T-helper 1 cell treated with Interleukin-12 subunit alpha and Interleukin-12 subunit beta and Interleukin-4 antibody, amounts not matched to agents 30 μg/mL and 1 μg/mL, for 36 hours (primary cell): ENCODE measurements around the gene SUMO1.

Source experiments
- H3K27ac Mint-ChIP-seq: one replicate; pipeline ENCODE4 v1.8.0; 2021; ENCODE audit warnings: mild to moderate bottlenecking, mixed read lengths
- H3K27me3 Mint-ChIP-seq: one replicate; pipeline ENCODE4 v1.8.0; 2021; ENCODE audit warnings: low read depth, mixed read lengths
- H3K36me3 Mint-ChIP-seq: one replicate; pipeline ENCODE4 v1.8.0; 2021; ENCODE audit warnings: low read depth, mixed read lengths
- H3K4me1 Mint-ChIP-seq: one replicate; pipeline ENCODE4 v1.8.0; 2021; ENCODE audit warnings: low read depth, mixed read lengths
- H3K4me3 Mint-ChIP-seq: one replicate; pipeline ENCODE4 v1.8.0; 2021; ENCODE audit warnings: mild to moderate bottlenecking, moderate library complexity, mixed read lengths
- H3K9me3 Mint-ChIP-seq: one replicate; pipeline ENCODE4 v1.8.0; 2021; ENCODE audit warnings: mixed read lengths

SUMO1 gene

DNA sequence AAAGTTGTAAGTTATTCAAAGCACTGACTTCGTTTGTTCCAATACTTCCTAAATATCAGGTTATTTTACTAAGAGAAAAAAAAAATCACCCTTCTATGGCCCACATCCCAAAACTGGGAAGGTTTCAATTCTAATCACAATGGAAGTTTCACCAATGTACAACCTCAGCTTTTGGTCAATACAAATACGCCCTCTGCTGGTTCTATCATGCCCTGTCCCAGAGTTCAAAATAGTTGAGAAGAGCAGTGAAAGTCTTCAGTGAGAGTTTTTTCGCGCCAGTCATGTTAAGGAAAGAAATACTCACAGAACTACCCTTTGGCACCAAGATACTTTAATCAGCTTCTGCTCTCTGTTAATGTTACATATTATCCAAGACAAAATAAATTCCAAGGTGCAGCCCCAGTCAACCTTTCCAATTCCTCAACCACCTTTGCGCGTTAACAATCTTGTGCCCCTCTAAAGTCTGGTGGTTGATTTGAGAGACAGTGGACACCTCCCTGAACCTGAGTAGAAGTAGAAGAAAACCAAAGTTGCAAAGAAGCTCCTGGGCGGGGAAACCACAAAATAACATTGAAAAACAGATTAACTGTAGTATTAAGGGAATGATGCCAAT is 59.9 kb downstream of the SUMO1 start:
- no peaks in the 10 kb centered on the region for H3K36me3 Mint-ChIP-seq
- no peak overlapping the region for H3K4me3 Mint-ChIP-seq
- H3K27me3 Mint-ChIP-seq, result peaks cover 8% of the 10 kb centered on the region
- no peak overlapping the region for H3K27ac Mint-ChIP-seq
- peaks cover 3% of the 10 kb centered on the region for H3K4me1 Mint-ChIP-seq
- H3K9me3 Mint-ChIP-seq, result no peaks in the 10 kb centered on the region

DNA sequence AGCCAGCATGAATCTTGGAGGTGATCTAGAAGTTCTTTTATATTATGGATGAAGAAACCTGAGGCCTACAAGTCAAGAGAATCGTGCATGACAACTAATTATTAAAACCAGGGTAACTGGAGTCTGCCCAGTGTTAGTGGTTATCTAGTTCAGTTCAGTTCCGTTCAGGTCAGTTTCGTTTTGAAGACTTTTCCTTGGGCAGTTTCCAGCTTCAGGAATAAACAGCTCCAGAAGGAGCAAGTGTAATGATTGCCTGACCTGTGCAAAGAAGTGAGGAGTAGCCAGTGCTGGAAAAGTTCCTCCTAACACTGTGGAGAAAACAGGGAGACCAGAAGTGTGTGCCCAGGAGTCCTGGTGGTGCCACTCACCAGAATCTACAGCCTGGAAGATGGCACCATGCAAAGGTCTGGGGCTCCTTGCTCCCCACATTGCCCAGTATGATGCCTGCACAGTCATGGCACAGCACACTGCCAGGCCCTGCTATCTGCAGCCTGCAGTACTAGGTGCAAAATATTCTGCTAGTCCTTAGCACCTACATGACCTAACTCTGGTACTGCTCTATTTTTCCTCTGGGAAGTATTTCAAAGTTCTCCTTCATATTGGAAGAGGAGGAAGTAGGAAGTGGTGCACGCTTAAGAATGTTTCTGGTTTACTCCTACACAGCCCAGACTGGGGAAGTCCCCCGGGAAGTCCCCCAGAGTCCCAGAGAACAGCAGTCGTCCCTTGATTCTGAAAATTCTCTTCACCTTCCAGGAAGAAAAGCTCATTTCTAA is 65.8 kb downstream of the SUMO1 start:
- H3K9me3 Mint-ChIP-seq, result no peaks in the 10 kb centered on the region
- H3K27me3 Mint-ChIP-seq, result no peaks in the 10 kb centered on the region
- H3K27ac Mint-ChIP-seq, result peak overlapping the region; percentile 50
- H3K4me1 Mint-ChIP-seq, result peaks cover 23% of the 10 kb centered on the region
- H3K4me3 Mint-ChIP-seq, result peak overlapping the region; percentile 30
- H3K36me3 Mint-ChIP-seq, result no peaks in the 10 kb centered on the region

- Mint-ChIP-seq H3K36me3 (no peaks in the 10 kb centered on the region), H3K27me3 (no peaks in the 10 kb centered on the region), H3K4me1 (peaks cover 23% of the 10 kb centered on the region), H3K27ac (no peak overlapping the region), H3K9me3 (no peaks in the 10 kb centered on the region), H3K4me3 (no peak overlapping the region)
These were observed 67.1 kb downstream of the SUMO1 start for GRCh38 chr2:202171241-202171825.

GRCh38 chr2:202169832-202170424 is 68.5 kb downstream of the SUMO1 start:
- no peak overlapping the region for H3K4me3 Mint-ChIP-seq
- no peaks in the 10 kb centered on the region for H3K36me3 Mint-ChIP-seq
- no peaks in the 10 kb centered on the region for H3K9me3 Mint-ChIP-seq
- H3K4me1 Mint-ChIP-seq, result peaks cover 23% of the 10 kb centered on the region
- H3K27me3 Mint-ChIP-seq, result no peaks in the 10 kb centered on the region
- no peak overlapping the region for H3K27ac Mint-ChIP-seq

- H3K27ac Mint-ChIP-seq, result no peak overlapping the region
These were observed 69.3 kb downstream of the SUMO1 start for GRCh38 chr2:202169131-202169530.

GRCh38 chr2:202165945-202166344 is 72.5 kb downstream of the SUMO1 start:
- no peaks in the 10 kb centered on the region for H3K27me3 Mint-ChIP-seq
- no peaks in the 10 kb centered on the region for H3K36me3 Mint-ChIP-seq
- H3K9me3 Mint-ChIP-seq, result no peaks in the 10 kb centered on the region
- no peak overlapping the region for H3K27ac Mint-ChIP-seq
- peaks cover 7% of the 10 kb centered on the region for H3K4me1 Mint-ChIP-seq
- H3K4me3 Mint-ChIP-seq, result no peak overlapping the region

More at GRCh38 chr2:202169131-202169530, 69.3 kb downstream of the SUMO1 start:
- Mint-ChIP-seq H3K4me1 (peaks cover 21% of the 10 kb centered on the region), H3K36me3 (no peaks in the 10 kb centered on the region), H3K4me3 (no peak overlapping the region), H3K27me3 (no peaks in the 10 kb centered on the region), H3K9me3 (no peaks in the 10 kb centered on the region)

DNA sequence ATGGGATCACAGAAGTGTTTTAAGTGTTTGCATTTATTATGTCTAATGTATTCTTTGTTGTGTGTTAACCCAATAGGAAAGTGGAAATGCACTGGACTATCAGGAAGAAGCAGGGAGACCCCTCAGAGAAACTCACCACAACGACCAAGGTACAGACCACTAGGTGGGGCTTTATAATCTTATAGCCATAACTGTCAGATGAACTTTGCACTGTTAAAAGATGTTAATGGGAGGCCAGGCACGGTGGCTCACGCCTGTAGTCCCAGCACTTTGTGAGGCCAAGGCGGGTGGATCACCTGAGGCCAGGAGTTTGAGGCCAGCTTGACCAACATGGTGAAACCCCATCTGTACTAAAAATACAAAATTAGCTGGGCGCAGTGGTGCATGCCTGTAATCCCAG is 73.2 kb downstream of the SUMO1 start:
- peaks cover 5% of the 10 kb centered on the region for H3K4me1 Mint-ChIP-seq
- H3K36me3 Mint-ChIP-seq, result no peaks in the 10 kb centered on the region
- no peaks in the 10 kb centered on the region for H3K27me3 Mint-ChIP-seq
- H3K9me3 Mint-ChIP-seq, result no peaks in the 10 kb centered on the region
- no peak overlapping the region for H3K27ac Mint-ChIP-seq
- no peak overlapping the region for H3K4me3 Mint-ChIP-seq

DNA sequence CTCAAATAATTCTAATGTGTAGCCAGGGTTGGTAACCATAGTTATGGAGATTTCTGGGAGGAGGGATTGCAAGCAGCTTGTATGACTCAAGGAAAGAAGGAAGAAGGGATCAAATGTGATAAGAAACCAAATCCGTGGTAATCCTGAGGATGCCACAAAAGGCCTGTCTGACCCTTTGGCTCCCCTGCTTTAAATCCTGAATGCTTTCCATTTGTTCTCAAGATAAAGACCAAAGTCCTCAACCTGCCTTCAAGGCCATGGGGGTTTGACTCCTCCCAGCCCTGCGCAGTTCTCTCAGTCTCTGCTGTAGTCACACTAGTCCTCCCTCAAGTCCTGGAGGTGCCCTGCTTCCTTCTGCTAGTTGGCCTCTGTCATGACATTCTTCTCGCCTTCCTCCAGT is 74.0 kb downstream of the SUMO1 start:
- Mint-ChIP-seq H3K27me3 (no peaks in the 10 kb centered on the region), H3K4me3 (no peak overlapping the region), H3K36me3 (no peaks in the 10 kb centered on the region), H3K4me1 (peaks cover 5% of the 10 kb centered on the region), H3K27ac (no peak overlapping the region), H3K9me3 (no peaks in the 10 kb centered on the region)

GRCh38 chr2:202161151-202161835 is 77.1 kb downstream of the SUMO1 start:
- H3K9me3 Mint-ChIP-seq, result no peaks in the 10 kb centered on the region
- H3K4me3 Mint-ChIP-seq, result no peak overlapping the region
- H3K36me3 Mint-ChIP-seq, result no peaks in the 10 kb centered on the region
- peak overlapping the region; percentile 29 for H3K27ac Mint-ChIP-seq
- peaks cover 3% of the 10 kb centered on the region for H3K27me3 Mint-ChIP-seq
- H3K4me1 Mint-ChIP-seq, result peaks cover 5% of the 10 kb centered on the region

- no peaks in the 10 kb centered on the region for H3K36me3 Mint-ChIP-seq
These were observed 79.6 kb downstream of the SUMO1 start for GRCh38 chr2:202158796-202159195.

DNA sequence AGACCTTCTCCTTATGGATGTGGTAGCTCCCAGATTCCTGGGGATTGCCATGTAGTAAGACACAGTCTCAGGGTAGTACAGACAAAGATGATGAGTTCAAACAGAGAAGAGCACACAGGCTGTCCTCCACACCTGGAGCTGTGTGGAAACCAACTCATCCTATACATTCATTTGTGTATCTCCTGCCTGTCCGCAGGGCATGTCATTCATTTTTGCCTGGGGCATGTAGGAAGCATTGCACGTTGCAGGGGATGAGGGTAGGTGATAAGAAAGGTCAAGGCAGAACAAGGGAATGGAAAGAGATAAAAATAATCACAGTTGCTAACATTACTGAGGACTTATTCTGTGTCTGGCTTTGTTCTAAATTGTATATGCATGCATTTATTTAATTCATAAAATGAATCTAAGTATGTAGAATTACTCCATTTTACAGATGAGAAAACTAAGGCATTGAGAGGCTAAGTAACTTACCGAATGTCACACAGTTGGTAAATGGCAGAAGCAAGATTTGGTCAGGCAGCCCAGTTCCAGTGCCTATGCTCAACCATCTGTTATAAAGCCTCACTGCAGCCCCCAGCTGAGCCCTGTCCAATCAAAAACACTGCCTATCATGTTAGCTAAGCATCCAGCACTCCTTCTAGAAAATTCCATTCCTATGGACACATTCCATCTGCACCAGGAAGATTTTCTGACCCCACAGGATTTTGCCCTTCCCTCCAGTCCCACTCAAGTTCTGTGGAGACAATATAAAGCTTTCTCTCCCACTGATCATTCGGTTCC is 81.0 kb downstream of the SUMO1 start:
- Mint-ChIP-seq H3K9me3 (no peaks in the 10 kb centered on the region), H3K4me3 (no peak overlapping the region), H3K36me3 (no peaks in the 10 kb centered on the region), H3K27me3 (peaks cover 8% of the 10 kb centered on the region), H3K27ac (no peak overlapping the region), H3K4me1 (peaks cover 5% of the 10 kb centered on the region)

More at GRCh38 chr2:202158796-202159195, 79.6 kb downstream of the SUMO1 start:
- no peak overlapping the region for H3K4me3 Mint-ChIP-seq
- H3K9me3 Mint-ChIP-seq, result no peaks in the 10 kb centered on the region
- peaks cover 8% of the 10 kb centered on the region for H3K27me3 Mint-ChIP-seq
- no peak overlapping the region for H3K27ac Mint-ChIP-seq
- H3K4me1 Mint-ChIP-seq, result peaks cover 5% of the 10 kb centered on the region
